GM19467 (cell line): ENCODE results near the gene TICRR.
"Not testable (repeated sequence)": the region's sequence is repeated elsewhere in the genome, so short reads cannot be mapped to it uniquely, and the experiment has no call there.

ENCODE experiments used
- ATAC-seq: cut with Tn5 transposase; IDR thresholded peaks from one replicate; pipeline ENCODE4 v1.9.1; 2021; ENCODE audit warnings: mild to moderate bottlenecking, moderate library complexity; ENCODE audit not compliant: unreplicated experiment

The TICRR gene, protein sequence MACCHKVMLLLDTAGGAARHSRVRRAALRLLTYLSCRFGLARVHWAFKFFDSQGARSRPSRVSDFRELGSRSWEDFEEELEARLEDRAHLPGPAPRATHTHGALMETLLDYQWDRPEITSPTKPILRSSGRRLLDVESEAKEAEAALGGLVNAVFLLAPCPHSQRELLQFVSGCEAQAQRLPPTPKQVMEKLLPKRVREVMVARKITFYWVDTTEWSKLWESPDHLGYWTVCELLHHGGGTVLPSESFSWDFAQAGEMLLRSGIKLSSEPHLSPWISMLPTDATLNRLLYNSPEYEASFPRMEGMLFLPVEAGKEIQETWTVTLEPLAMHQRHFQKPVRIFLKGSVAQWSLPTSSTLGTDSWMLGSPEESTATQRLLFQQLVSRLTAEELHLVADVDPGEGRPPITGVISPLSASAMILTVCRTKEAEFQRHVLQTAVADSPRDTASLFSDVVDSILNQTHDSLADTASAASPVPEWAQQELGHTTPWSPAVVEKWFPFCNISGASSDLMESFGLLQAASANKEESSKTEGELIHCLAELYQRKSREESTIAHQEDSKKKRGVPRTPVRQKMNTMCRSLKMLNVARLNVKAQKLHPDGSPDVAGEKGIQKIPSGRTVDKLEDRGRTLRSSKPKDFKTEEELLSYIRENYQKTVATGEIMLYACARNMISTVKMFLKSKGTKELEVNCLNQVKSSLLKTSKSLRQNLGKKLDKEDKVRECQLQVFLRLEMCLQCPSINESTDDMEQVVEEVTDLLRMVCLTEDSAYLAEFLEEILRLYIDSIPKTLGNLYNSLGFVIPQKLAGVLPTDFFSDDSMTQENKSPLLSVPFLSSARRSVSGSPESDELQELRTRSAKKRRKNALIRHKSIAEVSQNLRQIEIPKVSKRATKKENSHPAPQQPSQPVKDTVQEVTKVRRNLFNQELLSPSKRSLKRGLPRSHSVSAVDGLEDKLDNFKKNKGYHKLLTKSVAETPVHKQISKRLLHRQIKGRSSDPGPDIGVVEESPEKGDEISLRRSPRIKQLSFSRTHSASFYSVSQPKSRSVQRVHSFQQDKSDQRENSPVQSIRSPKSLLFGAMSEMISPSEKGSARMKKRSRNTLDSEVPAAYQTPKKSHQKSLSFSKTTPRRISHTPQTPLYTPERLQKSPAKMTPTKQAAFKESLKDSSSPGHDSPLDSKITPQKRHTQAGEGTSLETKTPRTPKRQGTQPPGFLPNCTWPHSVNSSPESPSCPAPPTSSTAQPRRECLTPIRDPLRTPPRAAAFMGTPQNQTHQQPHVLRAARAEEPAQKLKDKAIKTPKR (N-terminal part only)

DNA sequence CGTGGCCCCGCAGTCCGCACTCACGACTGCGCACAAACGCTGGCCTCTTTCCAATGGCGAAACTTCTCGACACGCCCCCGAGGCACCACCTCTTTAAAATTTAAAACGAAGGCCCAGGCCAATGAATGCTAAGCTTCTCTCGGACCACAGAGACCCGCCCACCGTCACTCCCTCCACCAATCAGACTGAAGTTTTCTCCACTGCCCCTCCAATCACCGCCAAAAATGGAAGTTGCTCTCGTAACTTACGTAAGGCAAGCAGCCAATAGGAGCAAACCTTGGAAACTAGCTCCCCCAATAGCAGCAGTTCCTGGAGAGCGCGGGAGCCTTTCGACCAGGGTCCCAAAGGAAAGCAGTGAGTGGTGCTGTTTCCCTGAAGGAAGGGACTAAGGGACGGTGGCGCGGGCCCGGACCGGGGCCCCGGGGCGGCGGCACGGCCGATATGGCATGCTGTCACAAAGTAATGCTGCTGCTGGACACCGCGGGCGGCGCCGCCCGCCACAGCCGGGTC, at the start of gene TICRR:
Gene TICRR (plus strand): TSS at position 324 of the 510 bp plus-strand sequence. CDS start 118 bp downstream, at position 442.
- peak; percentile 95 for ATAC-seq

DNA sequence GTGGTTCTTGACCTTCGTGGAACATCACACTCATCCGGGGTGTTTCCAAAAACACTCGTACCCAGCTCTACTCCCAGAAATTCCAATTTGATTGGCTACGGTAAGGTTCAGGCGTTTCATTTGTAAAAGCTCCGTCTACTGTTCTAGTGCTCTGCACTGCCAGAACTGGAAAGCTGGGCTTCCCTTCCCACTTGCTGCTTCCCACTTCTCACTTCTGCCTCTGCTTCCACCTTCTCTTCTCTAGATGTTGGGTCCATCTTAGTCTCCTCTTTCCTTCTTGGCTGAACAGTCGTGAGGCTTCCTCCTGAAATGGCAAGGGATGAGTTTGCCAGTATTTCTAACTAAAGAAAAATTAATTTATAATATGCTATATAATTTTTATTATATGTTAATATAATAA, 49.1 kb upstream of the TICRR start:
- no peak for ATAC-seq

DNA sequence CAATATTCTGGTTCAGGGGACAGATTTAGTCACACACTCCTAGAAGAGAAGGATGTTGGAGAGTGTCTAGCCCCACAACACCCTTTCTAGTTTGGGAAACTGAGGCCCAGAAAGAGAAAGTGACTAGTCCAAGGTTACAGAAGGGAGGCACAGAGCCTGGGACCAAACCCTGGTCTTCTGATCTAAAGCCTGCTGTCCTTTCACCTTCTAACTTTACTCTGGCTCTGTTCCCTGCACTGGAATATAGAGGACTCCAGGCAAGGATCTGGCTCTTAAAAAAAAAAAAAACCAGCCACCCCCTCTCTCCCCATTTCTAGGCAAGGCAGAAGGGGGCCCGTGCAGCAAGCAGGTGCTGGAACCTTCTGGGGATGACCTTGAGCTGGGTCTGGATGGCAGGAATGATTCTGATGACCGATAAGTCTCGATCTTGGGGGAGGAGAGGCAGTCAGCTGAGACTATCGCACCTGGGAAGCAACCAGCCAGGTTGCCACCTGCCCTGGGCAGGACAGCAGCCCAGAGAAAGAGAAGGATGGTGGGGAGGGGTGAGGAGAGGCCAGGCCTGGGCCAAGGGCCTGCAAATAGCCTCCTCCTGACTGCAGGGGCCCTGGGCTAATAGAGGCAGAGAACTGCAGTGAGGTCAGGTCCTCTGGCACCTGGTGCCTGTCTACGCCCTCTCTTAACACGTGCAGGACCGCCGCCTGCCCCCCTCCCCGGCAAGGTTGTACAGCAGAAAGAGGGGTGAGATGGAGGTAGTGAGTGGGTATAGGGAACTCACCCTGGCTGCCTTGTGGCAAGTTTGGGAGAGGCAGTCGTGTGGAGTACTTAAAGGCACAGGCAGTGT, 48.4 kb upstream of the TICRR start:
- no peak for ATAC-seq

DNA sequence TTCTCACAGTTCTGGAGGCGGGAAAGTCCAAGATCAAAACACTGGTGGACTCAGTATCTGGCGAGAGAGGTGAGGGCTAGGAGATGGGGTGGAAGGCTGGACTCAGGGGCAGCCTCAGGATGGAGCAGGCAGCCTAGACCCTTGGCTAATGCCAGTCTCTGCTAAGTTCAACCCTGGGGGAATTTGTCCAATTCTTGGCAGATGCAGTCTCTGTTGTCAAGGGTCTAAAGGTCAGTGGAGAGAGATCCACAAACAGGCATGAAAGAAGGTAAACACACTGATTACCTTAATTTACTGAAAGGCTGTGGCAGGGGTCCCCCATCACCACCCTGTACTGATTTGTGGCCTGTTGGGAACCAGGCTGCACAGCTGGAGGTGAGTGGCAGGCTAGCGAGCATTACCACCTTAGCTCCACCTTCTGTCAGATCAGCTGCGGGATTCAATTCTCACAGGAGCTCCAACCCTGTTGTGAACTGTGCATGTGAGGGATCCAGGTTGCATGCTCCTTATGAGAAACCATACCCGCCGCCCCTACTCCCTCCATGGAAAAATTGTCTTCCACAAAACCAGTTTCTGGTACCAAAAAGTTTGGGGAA, 46.4 kb upstream of the TICRR start:
- ATAC-seq, result no peak

DNA sequence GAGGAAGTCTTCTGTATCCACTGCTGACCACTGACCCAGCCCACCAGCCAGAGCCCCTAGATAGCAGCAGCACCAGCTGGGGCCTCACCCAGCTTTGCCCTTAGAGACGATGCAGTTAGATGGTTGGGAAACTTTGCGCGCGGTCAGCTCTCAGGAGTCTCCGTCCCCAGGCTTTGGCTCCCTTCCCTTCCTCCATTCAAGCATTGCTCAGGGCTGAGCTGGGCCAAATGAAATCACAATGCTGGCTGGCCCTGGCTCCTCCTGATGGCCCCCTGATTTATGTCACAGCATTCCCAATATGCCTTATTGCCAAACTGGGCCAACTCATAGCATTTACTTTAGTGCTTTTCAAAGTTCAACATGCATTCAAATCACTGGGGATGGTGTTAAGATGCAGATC, 44.3 kb upstream of the TICRR start:
- no peak for ATAC-seq

DNA sequence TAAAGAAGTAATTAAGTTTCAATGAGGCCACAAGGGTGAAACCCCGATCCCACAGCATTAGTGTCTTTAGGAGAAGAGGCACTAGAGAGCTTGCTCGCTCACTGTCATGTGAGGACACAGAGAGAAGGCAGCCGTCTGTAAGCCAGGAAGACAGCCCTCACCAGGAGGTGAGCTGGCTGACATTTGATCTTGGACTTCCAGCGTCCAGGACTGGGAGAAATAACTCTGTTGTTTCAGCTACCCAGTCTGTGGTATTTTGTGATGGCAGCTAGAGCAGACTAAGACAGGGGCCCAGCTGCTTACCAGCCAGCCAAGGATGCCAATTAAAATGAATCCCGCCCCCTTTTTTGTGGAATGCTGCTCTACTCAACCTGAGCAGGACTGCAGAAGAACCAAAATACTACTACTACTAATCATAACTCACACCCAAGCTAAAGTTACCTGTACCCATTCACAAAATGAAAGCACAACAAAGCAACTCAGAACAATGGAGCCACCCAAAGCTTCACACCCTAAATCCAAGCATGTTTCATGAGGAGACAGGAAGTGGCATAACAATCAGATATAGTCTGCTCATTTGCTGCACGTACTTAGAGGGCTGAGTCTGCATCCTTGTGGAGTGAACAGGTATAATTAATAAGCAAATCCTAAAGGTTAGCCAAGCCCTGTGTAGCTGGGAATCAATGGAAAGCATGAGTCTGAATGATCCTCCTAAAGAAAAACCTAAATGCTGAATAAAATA, 43.3 kb upstream of the TICRR start:
- no peak for ATAC-seq

DNA sequence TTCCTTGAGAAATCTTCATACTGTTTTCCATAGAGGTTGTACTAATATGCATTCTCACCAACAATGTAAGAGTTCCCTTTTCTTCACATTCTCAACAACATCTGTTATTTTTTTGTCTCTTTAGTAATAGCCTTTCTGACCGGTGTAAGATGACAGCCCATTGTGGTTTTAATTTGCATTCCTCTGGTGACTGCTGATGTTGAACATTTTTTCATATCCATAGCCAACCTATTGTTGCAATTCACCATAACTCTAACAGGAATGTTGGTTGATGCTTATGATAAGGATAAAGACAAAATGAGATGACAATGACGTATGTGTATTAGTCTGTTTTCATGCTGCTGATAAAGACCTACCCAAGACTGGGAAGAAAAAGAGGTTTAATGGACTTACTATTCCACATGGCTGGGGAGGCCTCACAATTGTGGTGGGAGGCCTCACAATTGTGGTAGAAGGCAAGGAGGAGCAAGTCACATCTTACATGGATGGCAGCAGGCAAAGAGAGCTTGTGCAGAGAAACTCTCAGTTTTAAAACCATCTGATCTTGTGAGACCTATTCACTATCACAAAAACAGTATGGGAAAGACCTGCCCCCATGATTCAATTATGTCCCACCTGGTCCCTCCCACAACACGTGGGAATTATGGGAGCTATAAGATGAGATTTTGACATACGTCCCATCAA, 41.3 kb upstream of the TICRR start:
- ATAC-seq, result no peak

DNA sequence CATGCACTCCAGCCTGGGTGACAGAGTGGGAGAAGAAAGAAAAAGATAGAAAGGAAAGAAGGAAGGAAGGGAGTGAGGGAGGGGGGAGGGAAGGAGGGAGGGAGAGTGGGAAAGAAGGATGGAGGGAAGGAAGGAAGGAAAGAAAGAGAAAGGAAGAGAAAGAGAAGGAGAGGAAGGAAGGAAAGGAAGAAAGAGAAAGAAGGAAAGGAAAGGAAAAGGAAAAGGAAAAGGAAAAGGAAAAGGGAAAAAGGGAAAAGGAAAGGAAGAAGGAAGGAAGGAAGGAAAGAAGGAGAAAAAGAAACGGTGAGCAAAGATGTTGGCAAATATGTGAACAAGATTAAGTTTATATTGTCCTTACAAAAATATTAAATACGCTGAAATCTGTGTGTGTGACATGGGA, 36.2 kb upstream of the TICRR start:
- no peak for ATAC-seq

DNA sequence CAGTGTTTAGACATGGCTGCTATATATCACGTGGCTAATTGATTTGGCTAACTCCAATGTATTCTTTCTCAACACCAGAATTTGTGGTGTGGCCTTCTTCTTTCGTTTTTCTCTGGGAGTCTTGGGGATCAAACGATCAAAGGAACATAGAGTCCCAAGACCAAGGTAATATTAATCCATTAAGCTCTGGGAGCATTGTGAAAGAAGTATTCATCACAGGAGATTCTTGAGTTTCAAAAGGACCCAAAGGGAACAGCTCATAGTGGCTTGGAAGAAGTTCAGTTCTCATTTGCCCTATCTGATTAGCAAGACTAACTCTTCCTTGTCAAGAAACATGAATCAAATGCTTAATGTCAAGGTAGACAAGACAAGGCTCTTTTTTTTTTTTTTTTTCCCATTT, 32.9 kb upstream of the TICRR start:
- ATAC-seq, result no peak

DNA sequence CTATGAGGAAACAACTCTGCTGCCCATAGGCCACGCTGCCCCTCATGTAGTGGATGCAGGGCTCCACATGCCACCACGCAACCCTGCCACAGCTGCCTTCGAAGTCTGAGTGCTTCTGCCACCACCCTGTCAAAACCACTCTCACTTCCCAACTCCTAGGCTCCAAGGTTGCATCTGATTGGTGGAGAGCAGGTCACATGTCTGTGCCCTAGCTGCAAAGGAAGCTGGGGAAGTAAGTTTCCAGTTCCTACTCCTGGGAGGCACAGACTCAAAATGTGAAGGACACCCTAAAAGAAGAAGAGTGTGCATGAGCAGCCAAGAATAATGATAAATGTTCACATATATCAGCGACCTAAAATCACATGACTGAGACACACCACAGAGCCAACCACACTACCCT, 31.9 kb upstream of the TICRR start:
- ATAC-seq, result no peak

DNA sequence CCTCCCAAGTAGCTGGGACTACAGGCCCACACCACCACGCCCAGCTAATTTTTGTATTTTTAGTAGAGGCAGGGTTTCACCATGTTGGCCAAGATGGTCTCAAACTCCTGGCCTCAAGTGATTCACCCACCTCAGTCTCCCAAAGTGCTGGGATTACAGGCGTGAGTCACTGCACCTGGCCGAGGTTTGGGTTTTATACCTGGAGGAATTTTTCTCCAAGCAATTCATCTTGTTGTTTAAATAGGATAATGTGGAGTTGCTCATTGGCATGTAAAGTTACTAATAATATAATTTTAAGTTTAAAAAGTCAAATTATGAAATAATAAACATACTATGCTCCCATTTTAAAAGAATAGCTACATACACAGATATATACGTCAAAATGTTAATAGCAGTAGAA, 26.1 kb upstream of the TICRR start:
- ATAC-seq, result not testable (repeated sequence)

DNA sequence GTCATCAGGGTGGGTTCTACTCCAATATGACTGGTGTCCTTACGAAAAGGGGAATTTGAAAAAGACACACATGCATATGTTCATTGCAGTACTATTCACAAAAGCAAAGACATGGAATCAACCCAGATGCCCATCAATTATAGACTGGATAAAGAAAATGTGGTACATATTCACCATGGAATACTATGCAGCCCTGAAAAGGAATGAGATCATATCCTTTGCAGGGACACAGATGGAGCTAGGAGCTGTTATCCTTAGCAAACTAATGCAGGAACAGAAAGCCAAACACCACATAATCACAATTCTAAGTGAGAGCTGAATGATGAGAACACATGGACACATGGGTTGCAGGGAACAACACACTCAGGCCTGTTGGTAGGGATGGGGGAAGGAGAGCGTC, 24.8 kb upstream of the TICRR start:
- no peak for ATAC-seq

DNA sequence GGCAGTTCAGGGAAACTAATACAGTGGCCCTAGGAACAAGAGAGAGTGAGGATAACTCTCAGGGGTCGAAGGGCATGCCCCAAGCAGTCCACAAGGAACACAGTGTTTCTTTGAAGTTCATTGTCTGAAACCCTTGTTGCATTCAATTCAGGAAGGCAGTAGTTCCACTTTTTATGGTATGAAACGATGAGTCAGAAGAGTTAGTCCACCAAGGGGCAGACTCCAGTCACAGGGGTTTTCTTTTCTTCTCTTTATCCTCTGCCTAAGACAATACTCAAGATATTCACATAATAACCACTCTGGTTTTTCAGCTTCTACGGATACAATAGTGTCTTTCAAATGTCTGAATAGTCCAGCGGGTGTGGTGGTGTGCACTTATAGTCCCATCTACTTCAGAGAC, 23.7 kb upstream of the TICRR start:
- ATAC-seq, result no peak

DNA sequence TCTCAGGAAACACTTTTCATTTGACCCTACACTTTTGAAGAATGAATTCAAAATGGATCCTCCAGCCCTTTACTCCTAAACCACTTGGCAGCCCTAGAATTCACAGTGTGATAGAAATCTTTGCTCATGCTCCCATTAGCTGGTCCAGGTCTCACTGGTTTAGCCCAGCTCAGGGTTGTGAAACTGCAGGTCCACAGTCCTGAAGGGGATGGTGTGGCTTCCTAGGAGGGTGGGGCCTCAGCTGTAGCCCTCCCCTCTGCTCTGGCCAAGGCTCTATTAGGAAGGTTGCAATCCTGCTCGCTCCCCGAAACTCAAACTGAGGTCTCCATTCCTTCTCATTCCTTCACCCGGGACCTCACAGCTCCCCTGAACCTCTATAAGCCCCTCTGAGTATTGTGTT, 21.6 kb upstream of the TICRR start:
- ATAC-seq, result no peak

DNA sequence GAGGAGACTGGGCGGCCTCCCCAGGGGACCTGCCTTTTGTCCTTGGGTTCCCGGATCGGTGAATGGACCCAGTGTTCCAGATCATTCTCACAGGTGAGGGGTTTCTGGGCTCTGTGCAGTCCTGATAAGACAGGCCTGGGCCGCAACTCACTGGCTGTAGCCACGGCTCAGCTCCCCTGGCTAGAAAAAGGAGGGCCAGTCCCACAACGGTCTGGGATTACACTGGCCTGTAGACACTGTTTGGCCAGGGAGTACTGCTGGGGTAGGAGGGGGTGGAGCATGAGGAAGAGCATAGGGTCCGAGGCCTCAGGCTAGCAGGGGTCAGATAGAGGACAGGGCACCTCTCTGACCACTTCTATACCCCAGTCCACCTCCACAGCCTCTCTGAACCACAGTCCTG, 21.0 kb upstream of the TICRR start:
- no peak for ATAC-seq

DNA sequence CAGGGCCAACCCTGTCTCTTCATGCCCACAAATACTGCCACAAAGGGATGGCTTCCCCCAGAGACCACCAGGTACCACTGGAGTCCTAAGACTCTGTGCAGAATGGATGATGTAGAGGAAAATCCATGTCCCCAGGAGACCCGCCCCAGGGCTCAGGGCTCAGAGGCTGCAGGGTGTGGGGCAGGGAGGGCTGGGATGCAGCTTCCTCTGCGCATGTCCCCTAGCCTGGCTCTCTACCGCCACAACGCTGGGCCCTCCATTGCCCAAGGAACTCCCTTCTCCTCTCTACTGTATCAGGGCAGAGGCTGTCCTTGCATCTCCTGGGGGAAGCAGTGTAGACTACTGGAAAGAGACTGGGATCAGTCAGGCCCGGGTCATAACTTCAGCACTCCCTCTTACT, 19.5 kb upstream of the TICRR start:
- ATAC-seq, result no peak

DNA sequence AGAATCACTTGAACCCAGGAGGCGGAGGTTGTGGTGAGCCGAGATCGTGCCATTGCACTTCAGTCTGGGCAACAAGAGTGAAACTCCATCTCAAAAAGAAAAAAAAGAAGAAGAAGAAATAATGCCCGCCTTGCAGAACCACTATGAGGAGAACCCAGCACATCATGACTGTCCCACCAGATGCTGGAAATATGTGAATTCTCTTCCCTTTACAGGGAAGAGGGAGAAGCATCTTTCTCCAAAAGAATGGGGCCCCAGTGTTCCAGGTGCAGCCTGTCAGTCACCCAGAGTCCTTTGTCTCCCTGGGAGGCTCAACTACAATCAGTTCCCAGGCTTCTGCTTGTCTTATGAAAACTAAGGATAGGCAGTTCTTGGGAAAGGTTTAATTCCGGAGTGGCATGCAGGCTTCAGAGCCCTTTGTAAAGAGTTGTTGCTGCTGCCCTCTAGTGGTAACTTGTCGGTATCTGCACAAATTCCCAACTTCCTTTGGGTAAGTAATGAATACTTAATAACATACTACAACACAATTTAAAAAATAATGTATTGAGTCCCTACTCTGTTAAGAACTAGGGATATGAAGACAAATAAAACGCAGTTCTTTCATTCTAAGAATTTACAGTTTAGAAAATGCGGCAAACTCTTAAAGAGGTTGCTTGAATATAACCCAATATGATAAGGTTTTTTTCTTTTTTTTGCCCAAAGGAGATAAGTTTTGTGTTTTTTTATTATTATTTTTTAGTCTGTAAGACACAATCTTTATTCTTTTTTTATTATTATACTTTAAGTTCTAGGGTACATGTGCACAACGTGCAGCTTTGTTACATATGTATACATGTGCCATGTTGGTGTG, 18.6 kb upstream of the TICRR start:
- ATAC-seq, result no peak
